GM23338 (cell line): ENCODE results near the gene ARL6IP4.

ENCODE experiments used
- CREB1 ChIP-seq: fragments of 250-450 bp; sonication (Bioruptor Pico); IDR thresholded peaks from 2 replicates; pipeline ENCODE4 v1.5.0; 2020; ENCODE audit warnings: low read depth, mild to moderate bottlenecking, moderate library complexity
- EZH2 ChIP-seq: fragments of 200-600 bp; sonication (generic); IDR thresholded peaks from one replicate; pipeline ENCODE4 v1.8.0; 2017; ENCODE audit warnings: antibody characterized with exemption, mild to moderate bottlenecking, low read depth; ENCODE audit not compliant: unreplicated experiment
- JUNB ChIP-seq: IDR thresholded peaks from one replicate; pipeline ENCODE4 v1.6.1; 2016; ENCODE audit warnings: antibody characterized with exemption; ENCODE audit not compliant: unreplicated experiment
- NANOG ChIP-seq: IDR thresholded peaks from 2 replicates; pipeline ENCODE4 v1.6.1; 2016; ENCODE audit warnings: antibody characterized with exemption, borderline replicate concordance
- POLR2AphosphoS5 ChIP-seq: IDR thresholded peaks from 2 replicates; pipeline ENCODE4 v1.6.1; 2016; ENCODE audit warnings: antibody characterized with exemption, low read depth
- STAT1 ChIP-seq: IDR thresholded peaks from one replicate; pipeline ENCODE4 v1.6.1; 2016; ENCODE audit warnings: antibody characterized with exemption; ENCODE audit not compliant: unreplicated experiment
- ZNF331 ChIP-seq: fragments of 250-450 bp; sonication (Bioruptor Pico); IDR thresholded peaks from 2 replicates; pipeline ENCODE4 v1.5.0; 2020; ENCODE audit warnings: low read depth, mild to moderate bottlenecking, moderate library complexity
- TF ChIP-seq, protein P1 (sequence below), 2 experiments: fragments of 200-600 bp in 1 of 2; sonication (generic) in 1 of 2; conservative IDR thresholded peaks; 2 replicates each; pipeline versions ENCODE4 v1.5.1 to v1.6.1; 2016 to 2017; ENCODE audit warnings: antibody characterized with exemption in 2 of 2, low read depth in 2 of 2, mild to moderate bottlenecking in 2 of 2, moderate library complexity in 1 of 2

GRCh38 chr12:123013185-123014095 is 33.0 kb downstream of the ARL6IP4 start:
- TF ChIP-seq EZH2 = no peak
- TF ChIP-seq, protein P1, sequence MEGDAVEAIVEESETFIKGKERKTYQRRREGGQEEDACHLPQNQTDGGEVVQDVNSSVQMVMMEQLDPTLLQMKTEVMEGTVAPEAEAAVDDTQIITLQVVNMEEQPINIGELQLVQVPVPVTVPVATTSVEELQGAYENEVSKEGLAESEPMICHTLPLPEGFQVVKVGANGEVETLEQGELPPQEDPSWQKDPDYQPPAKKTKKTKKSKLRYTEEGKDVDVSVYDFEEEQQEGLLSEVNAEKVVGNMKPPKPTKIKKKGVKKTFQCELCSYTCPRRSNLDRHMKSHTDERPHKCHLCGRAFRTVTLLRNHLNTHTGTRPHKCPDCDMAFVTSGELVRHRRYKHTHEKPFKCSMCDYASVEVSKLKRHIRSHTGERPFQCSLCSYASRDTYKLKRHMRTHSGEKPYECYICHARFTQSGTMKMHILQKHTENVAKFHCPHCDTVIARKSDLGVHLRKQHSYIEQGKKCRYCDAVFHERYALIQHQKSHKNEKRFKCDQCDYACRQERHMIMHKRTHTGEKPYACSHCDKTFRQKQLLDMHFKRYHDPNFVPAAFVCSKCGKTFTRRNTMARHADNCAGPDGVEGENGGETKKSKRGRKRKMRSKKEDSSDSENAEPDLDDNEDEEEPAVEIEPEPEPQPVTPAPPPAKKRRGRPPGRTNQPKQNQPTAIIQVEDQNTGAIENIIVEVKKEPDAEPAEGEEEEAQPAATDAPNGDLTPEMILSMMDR (conservative IDR thresholded peaks at IDR 0.05; ENCODE audit: low read depth in 2 of 2) = no peak
- TF ChIP-seq NANOG = no peak
- no peak for TF ChIP-seq POLR2AphosphoS5
- no peak for TF ChIP-seq JUNB
- TF ChIP-seq ZNF331 (CRISPR knock-in tag) = no peak
- no peak for TF ChIP-seq STAT1
- TF ChIP-seq CREB1 (CRISPR knock-in tag) = no peak
